Fibroblast of skin of right quadriceps (primary cell): ENCODE results near the gene USP48.
"Not testable (repeated sequence)": the region's sequence is repeated elsewhere in the genome, so short reads cannot be mapped to it uniquely, and the experiment has no call there.

Experiments
- DNase-seq: peaks from one replicate; pipeline ENCODE4 v3.0.0-alpha.2; 2013

The USP48 gene

GRCh38 chr1:21631944-21632887, 150.7 kb downstream of the USP48 start:
- no peak for DNase-seq

GRCh38 chr1:21631590-21631943, 151.4 kb downstream of the USP48 start:
- not testable (repeated sequence) for DNase-seq

- no peak for DNase-seq
Measured at GRCh38 chr1:21630571-21631343, 152.2 kb downstream of the USP48 start.

GRCh38 chr1:21629971-21630370, 153.0 kb downstream of the USP48 start:
- no peak for DNase-seq

GRCh38 chr1:21628798-21629393, 154.1 kb downstream of the USP48 start:
- no peak for DNase-seq
